Measurements from ENCODE around the gene ACBD3.

Gene ACBD3

GRCh38 chr1:226110249-226111097 is 76.1 kb downstream of the ACBD3 start:
- peak overlapping the region; percentile 61 for H3K4me3 ChIP-seq (ENCODE audit: low read depth, low read length)
- DNase-seq (ENCODE audit: low read depth) = no peak
- no peak for TF ChIP-seq CTCF (IDR thresholded peaks at IDR 0.05; ENCODE audit: low read depth, low read length, missing control alignments)

GRCh38 chr1:226109829-226110248 is 76.7 kb downstream of the ACBD3 start:
- DNase-seq (ENCODE audit: low read depth) = no peak
- TF ChIP-seq CTCF (IDR thresholded peaks at IDR 0.05; ENCODE audit: low read depth, low read length, missing control alignments) = no peak
- H3K4me3 ChIP-seq (ENCODE audit: low read depth, low read length) = peak overlapping the region; percentile 64

- TF ChIP-seq CTCF (IDR thresholded peaks at IDR 0.05; ENCODE audit: low read depth, low read length, missing control alignments) = no peak
- no peak for DNase-seq (ENCODE audit: low read depth)
- H3K4me3 ChIP-seq (ENCODE audit: low read depth, low read length) = peak overlapping the region; percentile 64
These were observed 77.4 kb downstream of the ACBD3 start for GRCh38 chr1:226108935-226109828.

- no peak for DNase-seq (ENCODE audit: low read depth)
- TF ChIP-seq CTCF (IDR thresholded peaks at IDR 0.05; ENCODE audit: low read depth, low read length, missing control alignments) = peak; percentile 5
- H3K4me3 ChIP-seq (ENCODE audit: low read depth, low read length) = no peak overlapping the region
These were observed 78.8 kb downstream of the ACBD3 start for GRCh38 chr1:226107471-226108460.

GRCh38 chr1:226104671-226105121 is 81.8 kb downstream of the ACBD3 start:
- no peak for TF ChIP-seq CTCF (IDR thresholded peaks at IDR 0.05; ENCODE audit: low read depth, low read length, missing control alignments)
- no peak overlapping the region for H3K4me3 ChIP-seq (ENCODE audit: low read depth, low read length)
- no peak for DNase-seq (ENCODE audit: low read depth)
